GM18517 (cell line): ENCODE measurements around the gene SHC1.

Experiments
- ATAC-seq: cut with Tn5 transposase; IDR thresholded peaks from one replicate; pipeline ENCODE4 v1.9.1; 2021; ENCODE audit warnings: mild to moderate bottlenecking, moderate library complexity; ENCODE audit not compliant: unreplicated experiment

Gene SHC1

DNA sequence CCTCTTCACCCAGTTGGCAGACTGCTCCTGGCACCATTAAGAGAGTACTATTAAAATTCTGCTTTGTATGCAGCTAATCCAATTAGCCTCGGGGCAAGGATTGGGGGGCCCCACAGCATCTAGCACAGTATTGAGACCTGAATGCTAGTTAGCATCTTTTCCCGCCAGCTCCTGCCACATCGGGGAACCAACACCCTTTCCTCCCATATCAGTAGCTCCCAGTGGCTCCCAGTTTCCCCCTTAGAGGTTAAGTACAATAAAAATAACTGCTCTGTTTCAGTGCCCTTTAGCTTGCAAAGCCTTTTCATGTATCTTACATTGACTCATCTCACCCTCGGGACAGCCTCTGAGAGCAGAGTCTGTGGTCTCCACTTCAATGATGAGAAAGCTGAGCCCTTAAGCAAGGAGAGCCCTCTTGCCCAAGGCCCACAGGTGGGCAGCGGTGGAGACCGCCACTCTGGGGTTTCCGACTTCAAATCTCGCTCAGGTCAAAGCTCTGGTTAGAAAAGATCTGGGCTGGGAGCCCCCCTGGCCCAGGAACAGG is 29.8 kb downstream of the SHC1 start:
- no peak for ATAC-seq

DNA sequence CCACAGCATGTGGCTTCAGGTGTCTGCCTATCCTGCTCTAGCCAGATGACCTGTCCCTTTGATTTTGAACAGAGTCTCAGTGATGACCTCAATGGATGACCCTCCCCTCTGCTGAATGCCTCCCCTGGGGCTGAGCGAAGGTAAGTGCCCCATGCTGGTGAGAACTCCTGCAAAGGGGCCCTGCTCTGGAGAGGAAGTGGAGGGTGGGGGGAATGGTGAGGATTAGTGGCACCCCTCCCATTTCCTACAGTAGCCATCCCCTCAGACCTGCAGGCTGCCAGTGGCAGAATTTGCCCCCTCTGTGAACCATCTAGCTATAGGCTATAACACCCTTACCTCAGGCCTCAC is 30.4 kb downstream of the SHC1 start:
- no peak for ATAC-seq

DNA sequence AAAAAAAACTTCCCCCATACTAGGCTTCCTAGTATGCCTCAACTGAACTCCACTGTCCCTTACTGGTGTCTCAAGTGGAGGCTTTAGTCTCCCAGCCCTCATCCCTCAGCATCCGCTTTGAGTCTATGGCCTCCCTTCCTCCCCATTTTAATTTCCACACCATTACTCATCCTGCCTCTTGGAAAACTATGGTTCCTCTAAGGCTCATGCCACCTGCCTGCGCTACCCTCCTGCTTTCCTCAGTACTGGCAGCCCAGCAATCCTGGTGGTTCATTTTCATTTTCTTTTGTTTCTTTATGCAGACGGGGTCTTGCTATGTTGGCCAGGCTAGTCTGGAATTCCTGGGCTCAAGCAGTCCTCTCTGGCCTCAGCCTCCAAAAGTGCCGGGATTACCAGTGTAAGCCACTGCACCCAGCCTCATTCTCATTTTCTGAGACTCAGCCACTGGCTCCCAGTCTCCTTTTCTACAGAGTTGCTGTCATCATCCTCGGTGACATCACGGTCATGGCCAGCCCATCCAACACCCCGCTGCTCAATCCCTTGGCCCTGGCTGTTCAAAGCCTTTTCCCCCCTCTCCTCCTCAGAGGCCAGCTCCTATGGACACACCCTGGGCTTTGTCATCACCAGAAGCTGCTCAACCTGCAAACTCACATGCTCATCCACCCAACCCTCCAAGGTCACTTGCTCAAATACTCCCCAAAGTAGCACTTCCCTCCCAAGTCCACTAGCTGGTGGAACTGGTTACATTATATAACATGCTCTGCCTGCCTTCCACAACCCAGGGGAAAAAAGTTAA is 31.7 kb downstream of the SHC1 start:
- no peak for ATAC-seq

GRCh38 chr1:154937988-154938386 is 32.6 kb downstream of the SHC1 start:
- ATAC-seq: no peak

DNA sequence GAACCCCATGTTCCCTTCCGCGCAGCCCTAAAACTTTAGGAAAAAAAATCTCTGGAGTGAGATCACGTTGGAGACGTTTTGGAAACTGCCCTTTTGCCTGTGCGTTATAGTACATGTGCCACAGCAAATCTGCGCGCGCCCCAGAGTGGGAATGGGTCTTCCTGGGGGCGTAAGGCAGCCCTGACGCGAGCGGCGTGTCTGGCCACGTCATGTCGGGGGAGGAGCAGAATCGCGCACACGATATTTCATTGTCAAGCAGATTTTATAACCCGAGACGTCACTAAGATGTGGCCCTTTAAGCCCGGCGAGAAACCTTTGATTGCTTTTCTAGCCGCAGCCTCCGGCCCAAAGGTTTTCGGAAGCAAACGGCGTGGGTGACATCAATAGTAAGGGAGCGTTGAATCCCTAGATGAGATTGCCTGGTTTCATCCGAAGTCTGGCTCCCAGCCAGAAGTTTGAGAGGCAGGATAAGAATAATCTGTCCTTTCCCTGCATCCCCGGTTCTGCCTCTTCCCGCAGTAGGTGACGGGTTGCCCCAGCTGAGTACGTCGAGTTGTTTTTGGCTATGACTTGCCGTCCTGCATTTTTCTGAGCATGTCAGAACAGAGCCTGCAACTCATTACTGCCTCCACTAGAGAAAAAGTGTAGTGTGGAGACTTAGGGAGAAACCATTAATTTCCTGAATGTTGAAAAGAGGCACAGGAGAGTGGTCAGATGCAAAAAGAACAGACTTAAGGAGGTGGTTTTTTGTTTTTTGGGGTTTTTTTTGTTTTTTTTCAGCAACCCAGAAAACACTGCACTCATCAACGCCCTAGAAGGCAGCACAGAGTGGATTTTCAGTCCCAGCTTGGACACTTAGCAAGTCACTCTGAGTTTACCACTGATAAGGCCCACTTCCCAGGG is 33.2 kb downstream of the SHC1 start:
- ATAC-seq: peak; percentile 39

GRCh38 chr1:154936555-154937084 is 33.9 kb downstream of the SHC1 start, which contains the start of gene PMVK:
Gene PMVK, minus strand, starts transcription at chr1:154936719. Its CDS starts 34 bp downstream, at chr1:154936685.
- peak; percentile 61 for ATAC-seq

DNA sequence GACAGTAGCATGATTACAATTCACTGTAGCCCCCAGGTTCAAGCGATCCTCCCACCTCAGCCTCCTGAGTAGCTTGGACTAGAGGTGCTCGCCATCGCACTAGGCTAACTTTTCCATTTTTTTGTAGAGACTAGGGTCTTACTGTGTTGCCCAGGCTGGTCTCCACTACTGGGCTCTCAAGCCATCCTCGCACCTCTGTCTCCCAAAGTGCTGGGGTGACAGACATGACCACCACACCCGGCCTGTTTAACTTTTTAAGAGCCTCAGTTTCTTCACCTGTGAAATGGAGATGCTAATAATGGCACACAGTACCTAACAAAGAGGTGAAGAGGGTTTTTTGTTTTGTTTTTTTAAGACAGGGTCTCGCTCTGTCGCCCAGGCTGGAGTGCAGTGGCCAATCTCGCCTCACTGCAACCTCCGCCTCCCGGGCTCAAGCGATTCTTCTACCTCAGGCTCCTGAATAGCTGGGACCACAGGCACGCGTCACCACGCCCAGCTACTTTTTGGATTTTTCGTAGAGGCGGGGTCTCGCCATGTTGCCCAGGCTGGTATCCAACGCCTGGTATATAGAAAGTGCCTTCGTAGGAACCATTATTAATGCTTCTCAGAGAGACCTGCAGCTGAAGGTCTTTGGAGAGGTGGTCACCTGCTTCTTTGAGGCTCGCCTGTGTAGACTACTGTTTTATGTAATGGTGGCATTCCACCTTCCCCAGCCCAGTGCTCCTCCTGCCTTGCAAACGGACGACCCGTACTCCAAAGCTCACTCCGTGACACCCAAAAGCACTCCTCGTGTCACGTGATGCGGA is 34.6 kb downstream of the SHC1 start:
- no peak for ATAC-seq

DNA sequence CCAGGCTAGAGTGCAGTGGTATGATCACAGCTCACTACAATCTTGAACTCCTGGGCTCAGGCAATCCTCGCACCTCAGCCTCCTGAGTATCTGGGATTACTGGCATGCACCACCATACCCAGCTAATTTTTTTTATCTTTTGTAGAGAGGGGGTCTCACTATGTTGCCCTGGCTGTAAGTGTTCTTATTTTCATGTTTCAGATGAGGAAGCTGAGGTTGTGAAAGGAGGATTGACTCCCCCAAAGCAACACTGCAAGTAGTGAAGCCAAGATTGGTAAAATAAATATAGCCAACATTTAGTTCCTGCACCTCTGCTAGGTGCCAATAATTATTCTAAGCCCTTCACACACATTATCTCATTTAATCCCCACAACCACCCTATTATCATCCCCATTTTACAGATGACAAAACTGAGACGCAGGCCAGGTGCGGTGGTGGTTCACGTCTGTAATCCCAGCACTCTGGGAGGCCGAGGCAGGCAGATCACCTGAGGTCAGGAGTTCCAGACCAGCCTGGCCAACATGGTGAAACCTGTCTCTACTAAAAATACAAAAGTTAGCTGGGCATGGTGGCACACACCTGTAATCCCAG is 36.1 kb downstream of the SHC1 start:
- no peak for ATAC-seq

- ATAC-seq: no peak
Observed at GRCh38 chr1:154931940-154932487, 38.5 kb downstream of the SHC1 start.

- ATAC-seq: no peak
Observed at GRCh38 chr1:154926201-154926600, 44.3 kb downstream of the SHC1 start.

DNA sequence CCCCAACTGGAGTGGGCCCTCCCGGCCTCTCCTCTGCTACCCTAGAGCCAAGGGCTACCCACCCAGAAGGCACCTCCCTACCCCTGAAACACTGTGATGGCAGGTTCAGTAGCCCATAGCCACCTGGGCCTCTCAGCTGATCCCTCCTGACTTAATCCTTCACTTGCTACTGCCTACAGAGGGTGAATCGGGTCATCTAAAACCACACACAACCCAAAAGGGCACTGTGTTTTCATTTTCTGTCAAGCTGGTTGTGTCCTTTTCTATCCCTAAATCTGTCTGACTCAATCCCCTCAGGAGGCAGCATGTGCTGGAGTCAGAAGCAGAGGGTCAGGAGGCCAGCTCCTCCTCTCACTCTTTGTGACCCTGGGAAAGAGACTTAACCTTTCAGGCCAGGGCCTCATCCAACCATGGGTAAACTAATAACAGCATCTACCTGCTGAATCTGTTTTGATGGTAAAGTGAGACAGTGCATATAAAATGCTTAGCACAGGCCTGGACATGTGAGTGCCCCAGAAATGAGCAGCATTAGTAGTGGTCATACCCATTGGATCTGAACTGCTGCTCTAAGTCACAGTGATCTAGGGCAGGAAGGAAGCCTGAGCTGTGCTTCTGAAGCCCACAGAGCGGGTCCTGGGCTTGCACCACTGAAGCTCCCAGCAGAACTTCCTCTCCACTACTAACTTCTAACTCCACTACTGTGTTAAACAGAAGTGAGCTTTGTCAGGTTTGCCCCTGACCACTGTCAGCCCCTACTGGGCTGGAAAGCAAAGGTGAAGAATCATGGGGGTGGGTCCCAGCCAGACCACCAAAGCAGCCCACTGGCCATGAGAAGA is 45.0 kb downstream of the SHC1 start:
- no peak for ATAC-seq

DNA sequence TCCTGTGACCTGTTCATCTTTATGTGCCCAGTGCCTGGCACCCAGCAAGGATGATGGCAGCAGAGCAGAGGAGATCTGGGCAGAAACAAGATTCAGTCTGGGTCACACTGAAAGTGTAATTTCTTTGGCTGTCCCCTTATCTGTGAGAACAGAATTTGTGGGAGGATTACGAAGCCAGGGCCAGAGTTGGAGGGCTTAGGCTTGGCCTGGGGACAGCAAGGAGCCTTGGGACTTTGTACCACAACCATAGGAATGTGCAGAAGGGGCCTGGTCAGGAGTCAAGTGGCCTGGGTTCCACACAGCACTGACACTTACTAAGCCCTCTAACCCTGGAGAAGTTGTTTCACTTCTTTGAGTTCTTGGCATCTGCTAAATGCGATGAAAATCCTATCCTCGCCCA is 46.9 kb downstream of the SHC1 start:
- no peak for ATAC-seq

DNA sequence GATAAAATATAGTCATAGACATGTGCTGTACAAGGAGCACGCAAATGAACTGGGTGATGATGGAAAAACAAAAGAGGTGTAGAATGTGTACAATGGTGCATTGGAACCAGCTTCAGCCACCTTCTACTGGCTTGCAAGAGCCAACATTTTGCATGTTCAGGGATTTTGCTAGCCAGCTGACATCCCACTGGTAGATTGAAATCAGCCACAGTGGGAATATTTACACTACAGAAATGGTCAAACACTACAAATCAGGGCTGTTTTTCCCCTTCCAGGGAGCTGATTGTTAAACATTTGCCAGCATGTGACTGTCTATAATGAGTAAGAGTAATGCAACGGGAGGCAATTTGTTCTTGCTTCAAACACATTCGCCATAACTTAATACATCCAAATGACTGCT is 57.3 kb downstream of the SHC1 start:
- no peak for ATAC-seq

- no peak for ATAC-seq
Observed at GRCh38 chr1:154912755-154913154, 57.8 kb downstream of the SHC1 start.
